Stomach (tissue), 4 donors: Measurements from ENCODE around the gene TM7SF3.

Source experiments
- CTCF ChIP-seq, 7 experiments: fragments of 450-650 bp in 4 of 7; fragments of 200-600 bp in 3 of 7; sonication (generic) in 3 of 7; IDR thresholded peaks; one replicate each; pipeline ENCODE4 v1.5.1; 2016 to 2019; ENCODE audit warnings: antibody characterized with exemption in 7 of 7, control low read depth in 2 of 7, mild to moderate bottlenecking in 1 of 7
- EP300 ChIP-seq: sonication (generic); formaldehyde crosslinking; IDR thresholded peaks from one replicate; pipeline ENCODE4 v1.6.1; 2017; ENCODE audit warnings: antibody characterized with exemption
- POLR2A ChIP-seq, 4 donors: fragments of 450-650 bp; IDR thresholded peaks; one replicate each; pipeline ENCODE4 v1.6.1; 2016; ENCODE audit warnings: antibody characterized with exemption in 4 of 4, control low read depth in 2 of 4, mild to moderate bottlenecking in 1 of 4, moderate library complexity in 1 of 4

GRCh38 chr12:26989873-26990272, 24.3 kb downstream of the TM7SF3 start:
- TF ChIP-seq POLR2A (IDR thresholded peaks at IDR 0.05) (no peak), CTCF (IDR thresholded peaks at IDR 0.05) (no peak), EP300 (no peak)
